AG09319 (cell line): Measurements from ENCODE around the gene LCN2.

ENCODE experiments used
- DNase-seq: peaks from one replicate; pipeline ENCODE4 v3.0.0-alpha.2; 2010; ENCODE audit warnings: low read depth; ENCODE audit errors: extremely low read depth
- TF ChIP-seq, protein P1 (sequence below): IDR thresholded peaks from 2 replicates; pipeline ENCODE4 v1.5.1; 2011; ENCODE audit warnings: low read depth, mild to moderate bottlenecking, inconsistent platforms, low read length, moderate library complexity

Gene LCN2

DNA sequence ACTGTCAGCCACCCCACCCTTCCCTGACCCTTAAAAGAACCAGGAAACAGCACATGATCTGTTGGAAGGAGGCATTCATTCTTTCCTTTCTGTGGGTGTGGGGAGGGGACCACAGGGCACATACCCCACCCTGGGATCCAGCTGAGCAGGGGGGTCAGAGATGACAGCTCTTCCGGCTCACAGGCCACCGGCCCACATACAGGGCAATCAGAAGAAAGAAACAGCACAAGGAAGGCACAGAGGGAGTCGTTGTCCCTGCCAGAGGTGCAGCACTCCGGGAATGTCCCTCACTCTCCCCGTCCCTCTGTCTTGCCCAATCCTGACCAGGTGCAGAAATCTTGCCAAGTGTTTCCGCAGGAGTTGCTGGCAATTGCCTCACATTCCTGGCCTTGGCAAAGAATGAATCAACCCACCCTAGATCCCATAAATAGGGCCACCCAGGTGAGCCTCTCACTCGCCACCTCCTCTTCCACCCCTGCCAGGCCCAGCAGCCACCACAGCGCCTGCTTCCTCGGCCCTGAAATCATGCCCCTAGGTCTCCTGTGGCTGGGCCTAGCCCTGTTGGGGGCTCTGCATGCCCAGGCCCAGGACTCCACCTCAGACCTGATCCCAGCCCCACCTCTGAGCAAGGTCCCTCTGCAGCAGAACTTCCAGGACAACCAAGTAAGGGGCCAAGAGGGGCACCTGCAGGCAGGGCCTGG lies at the start of gene LCN2:
Gene LCN2 (plus strand): TSS at position 453 of the 701 bp plus-strand sequence. CDS start 73 bp downstream, at position 526.
- DNase-seq: no peak

DNA sequence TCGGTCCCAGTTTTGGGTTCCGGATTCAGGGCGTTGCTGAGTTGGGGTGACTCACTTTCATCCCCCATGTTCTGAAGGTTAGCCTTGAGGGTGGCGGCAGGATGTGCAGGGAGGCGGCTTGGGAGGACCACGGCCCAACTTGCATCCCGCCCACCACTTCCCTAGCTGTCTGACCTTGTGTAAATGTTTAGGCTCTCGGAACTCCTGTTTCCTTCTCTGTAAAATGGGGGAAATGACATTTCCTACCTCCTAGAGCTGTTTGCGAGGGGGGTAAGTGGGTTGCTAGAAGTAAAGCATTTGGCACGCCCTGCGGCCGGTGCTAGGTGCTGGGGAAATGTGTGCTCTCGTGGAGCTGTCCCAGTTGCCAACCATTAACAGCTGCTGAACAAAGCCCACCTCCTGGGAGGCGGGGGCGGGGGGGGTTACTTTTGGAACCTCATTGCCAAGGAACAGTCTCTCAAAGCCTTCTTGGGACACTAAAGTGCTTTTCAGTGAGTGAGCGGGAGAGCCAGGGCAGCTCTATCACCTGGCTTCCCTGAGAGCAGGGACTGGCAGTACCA lies 49.2 kb upstream of the LCN2 start:
- TF ChIP-seq, protein P1, sequence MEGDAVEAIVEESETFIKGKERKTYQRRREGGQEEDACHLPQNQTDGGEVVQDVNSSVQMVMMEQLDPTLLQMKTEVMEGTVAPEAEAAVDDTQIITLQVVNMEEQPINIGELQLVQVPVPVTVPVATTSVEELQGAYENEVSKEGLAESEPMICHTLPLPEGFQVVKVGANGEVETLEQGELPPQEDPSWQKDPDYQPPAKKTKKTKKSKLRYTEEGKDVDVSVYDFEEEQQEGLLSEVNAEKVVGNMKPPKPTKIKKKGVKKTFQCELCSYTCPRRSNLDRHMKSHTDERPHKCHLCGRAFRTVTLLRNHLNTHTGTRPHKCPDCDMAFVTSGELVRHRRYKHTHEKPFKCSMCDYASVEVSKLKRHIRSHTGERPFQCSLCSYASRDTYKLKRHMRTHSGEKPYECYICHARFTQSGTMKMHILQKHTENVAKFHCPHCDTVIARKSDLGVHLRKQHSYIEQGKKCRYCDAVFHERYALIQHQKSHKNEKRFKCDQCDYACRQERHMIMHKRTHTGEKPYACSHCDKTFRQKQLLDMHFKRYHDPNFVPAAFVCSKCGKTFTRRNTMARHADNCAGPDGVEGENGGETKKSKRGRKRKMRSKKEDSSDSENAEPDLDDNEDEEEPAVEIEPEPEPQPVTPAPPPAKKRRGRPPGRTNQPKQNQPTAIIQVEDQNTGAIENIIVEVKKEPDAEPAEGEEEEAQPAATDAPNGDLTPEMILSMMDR: no peak

More for the DNA sequence above, at the start of gene LCN2:
- TF ChIP-seq, protein P1: no peak

DNA sequence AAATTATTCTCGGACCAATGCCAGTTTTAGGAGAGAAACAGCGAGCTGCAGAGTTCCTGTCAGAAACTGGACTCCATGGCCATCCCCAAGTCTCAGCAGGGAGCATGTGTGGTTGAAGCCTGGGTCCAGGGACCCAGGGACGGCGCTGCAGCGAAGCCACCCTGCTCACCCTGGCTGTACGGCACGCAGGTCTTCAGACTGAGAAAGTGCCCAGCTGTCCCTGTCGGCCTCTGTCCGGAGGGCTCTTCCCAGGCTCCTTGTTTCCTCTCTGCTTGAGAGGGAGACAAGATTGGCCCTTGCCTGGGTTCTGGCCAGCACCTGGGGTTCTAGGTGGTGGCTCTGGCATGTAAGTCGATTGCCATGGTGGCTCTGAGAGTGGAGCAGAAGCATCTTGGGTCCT lies 48.7 kb upstream of the LCN2 start:
- TF ChIP-seq, protein P1: no peak
- no peak for DNase-seq

More for the DNA sequence above, 49.2 kb upstream of the LCN2 start:
- no peak for DNase-seq

DNA sequence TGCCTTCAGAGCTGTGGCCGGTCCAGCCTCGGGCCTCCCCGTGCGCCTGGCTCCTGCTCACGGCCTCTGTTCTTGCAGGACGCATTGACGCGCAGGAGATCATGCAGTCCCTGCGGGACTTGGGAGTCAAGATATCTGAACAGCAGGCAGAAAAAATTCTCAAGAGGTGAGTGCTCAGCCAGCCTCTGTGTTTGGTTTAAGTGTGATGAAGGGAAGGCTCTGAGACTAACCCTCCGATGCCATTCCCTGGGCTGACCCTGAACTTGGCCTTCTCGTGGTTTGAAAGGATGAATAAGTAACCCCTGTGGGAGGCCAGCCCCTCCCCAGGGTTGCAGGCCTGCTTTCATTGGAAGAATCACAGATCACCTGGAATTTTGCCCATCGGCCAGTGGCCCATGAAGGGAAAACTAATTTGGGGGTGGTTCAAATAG lies 48.0 kb upstream of the LCN2 start:
- TF ChIP-seq, protein P1: no peak
- DNase-seq: no peak

DNA sequence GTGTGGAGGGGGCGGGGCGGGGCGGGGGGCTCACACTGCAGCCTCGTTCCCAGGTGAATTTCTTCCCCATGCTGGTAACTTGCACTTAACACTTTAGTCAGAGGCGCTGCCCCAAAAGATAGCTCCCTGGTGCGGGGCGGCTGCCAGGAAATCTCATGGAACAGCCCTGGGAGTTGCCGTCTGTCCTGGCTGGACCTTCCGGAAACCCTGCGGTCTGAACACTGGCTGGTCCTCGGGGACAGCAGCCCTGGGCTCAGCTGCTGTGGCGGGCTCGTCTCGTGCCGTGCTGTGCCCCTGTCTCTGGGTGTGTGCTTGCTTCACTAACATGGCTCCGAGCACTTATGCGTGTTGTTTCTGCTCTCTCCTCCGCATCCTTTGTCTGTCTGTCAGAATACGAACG lies 47.6 kb upstream of the LCN2 start:
- no peak for DNase-seq
- TF ChIP-seq, protein P1: no peak

DNA sequence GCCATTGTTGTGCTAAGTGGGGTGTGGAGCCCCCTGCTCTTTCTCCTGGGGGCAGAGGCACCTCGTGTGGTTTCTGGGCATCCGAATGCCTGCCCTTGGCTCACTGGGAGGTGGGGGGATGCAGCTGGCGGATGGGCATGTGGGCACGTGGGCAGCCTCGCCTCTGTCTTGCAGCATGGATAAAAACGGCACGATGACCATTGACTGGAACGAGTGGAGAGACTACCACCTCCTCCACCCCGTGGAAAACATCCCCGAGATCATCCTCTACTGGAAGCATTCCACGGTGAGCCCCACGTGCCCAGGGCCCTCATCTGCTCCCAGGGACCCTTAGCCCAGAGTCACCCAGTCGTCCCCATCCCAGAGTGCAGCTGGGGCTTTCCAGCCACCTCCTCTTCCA lies 47.1 kb upstream of the LCN2 start:
- DNase-seq: no peak
- TF ChIP-seq, protein P1: no peak

DNA sequence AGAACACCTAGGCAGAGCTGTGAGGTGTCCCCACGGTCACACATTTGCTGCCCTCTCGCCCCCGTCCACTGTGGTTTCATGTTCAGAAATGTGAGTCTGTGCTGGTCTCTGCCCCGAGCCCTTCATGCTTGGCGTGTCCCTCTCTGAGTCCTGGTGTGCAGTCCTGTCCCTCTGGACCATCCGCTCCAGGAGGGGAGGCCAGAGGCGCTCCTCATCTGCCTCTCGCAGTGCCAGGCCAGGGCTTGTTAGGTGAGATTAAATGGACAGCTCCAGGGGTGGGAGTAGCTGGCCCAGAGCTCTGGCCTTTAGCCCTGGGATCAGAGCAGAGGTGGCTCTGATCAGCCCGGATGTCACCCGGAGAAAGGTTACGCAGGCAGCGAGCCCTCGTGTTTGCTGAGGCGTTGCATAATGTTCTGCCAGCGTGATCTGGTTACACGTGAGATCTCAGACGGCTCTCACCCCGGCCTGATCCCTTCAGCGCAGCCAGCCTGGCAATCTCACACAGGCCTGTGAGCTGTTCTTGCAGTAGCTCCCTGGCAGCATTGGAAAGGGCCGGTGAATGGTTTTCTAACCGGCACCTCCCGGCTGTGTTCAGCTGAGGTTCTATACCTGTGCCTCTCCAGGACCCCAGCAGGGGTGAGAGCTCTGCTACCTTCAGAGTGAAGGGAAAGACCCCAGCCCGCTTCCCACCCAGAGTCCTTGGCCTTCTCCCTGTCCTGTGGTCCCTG lies 46.2 kb upstream of the LCN2 start:
- TF ChIP-seq, protein P1: no peak

More for the DNA sequence above, 46.2 kb upstream of the LCN2 start:
- no peak for DNase-seq
